ENCODE results near the gene KCNH8.

- no peak for TF ChIP-seq SPI1 (IDR thresholded peaks at IDR 0.05; ENCODE audit: low read depth, low read length)
- TF ChIP-seq POLR2AphosphoS5 (IDR thresholded peaks at IDR 0.05; ENCODE audit: low read depth, low read length), result no peak
- no peak for TF ChIP-seq POLR2A (IDR thresholded peaks at IDR 0.05; ENCODE audit: low read depth, low read length)
- TF ChIP-seq TAF1 (IDR thresholded peaks at IDR 0.05; ENCODE audit: low read depth, low read length), result no peak
- no peak for TF ChIP-seq POU2F2 (IDR thresholded peaks at IDR 0.05; ENCODE audit: low read depth, low read length)
- no peak for TF ChIP-seq PAX5 (IDR thresholded peaks at IDR 0.05; ENCODE audit: insufficient read depth, low read length, severe bottlenecking)
These were observed 426.0 kb downstream of the KCNH8 start for GRCh38 chr3:19574268-19574667.
